PC-9 (cell line): ENCODE results near the gene CASKIN1. TPM values are rescaled to one million over a fixed set of nuclear protein-coding genes. Genes with fewer than 3 reads are reported as not detected.
A peak's percentile ranks its signal among the peaks of the same experiment; 100 is the strongest.

ENCODE experiments used
- BruUV-seq: library from RNA; stranded (reverse); fragments of 400-500 nt; replicated peaks from 2 replicates; lab custom pipeline; 2021; lab: Mats Ljungman, UMichigan
- CTCF ChIA-PET: fragments of 300-600 bp; sonication (Branson Sonifier 250); formaldehyde crosslinking; loops from one replicate; lab custom pipeline; 2022; ENCODE audit warnings: antibody characterized with exemption; lab: Charles Lee
- POLR2A ChIA-PET: fragments of 300-600 bp; sonication (Branson Sonifier 250); formaldehyde crosslinking; loops from one replicate; lab custom pipeline; 2022; ENCODE audit warnings: antibody characterized with exemption; ENCODE audit not compliant: unreplicated experiment; lab: Charles Lee
- DNase-seq, 2 experiments: peaks; one replicate each; pipeline versions ENCODE4 v3.0.0 to v3.0.0-alpha.2; 2015 to 2022; ENCODE audit warnings: mixed read lengths in 1 of 2
- H2AFZ ChIP-seq: fragments of 200-600 bp; sonication (generic); 2 replicates; pipeline ENCODE4 v1.8.1; 2017; ENCODE audit warnings: antibody characterized with exemption
- H3F3A ChIP-seq: fragments of 200-600 bp; sonication (generic); 2 replicates; pipeline ENCODE4 v1.8.1; 2017; ENCODE audit warnings: antibody characterized with exemption, mild to moderate bottlenecking, low read depth; ENCODE audit not compliant: insufficient read depth
- H3K27ac ChIP-seq: fragments of 200-600 bp; sonication (generic); 2 replicates; pipeline ENCODE4 v1.6.1; 2016; ENCODE audit warnings: mixed run types
- H3K27me3 ChIP-seq: fragments of 200-600 bp; sonication (generic); 2 replicates; pipeline ENCODE4 v1.6.1; 2016; ENCODE audit warnings: low read depth, mixed run types; ENCODE audit not compliant: insufficient read depth
- H3K36me3 ChIP-seq: fragments of 200-600 bp; sonication (generic); 2 replicates; pipeline ENCODE4 v1.6.1; 2016; ENCODE audit warnings: low read depth, mixed run types
- H3K4me1 ChIP-seq: fragments of 200-600 bp; sonication (generic); replicated peaks from 2 replicates; pipeline ENCODE4 v1.6.1; 2016; ENCODE audit warnings: mixed run types; ENCODE audit not compliant: insufficient read depth
- H3K4me2 ChIP-seq: fragments of 200-600 bp; sonication (generic); 2 replicates; pipeline ENCODE4 v1.6.1; 2017; ENCODE audit warnings: mixed run types
- H3K4me3 ChIP-seq: fragments of 200-600 bp; sonication (generic); 2 replicates; pipeline ENCODE4 v1.6.1; 2016; ENCODE audit warnings: mixed run types
- H3K79me2 ChIP-seq: fragments of 200-600 bp; sonication (generic); 2 replicates; pipeline ENCODE4 v1.6.1; 2017; ENCODE audit warnings: low read depth, mixed run types
- H3K9me2 ChIP-seq: fragments of 200-600 bp; sonication (generic); 2 replicates; pipeline ENCODE4 v1.8.1; 2017; ENCODE audit warnings: mild to moderate bottlenecking; ENCODE audit not compliant: insufficient read depth
- H3K9me3 ChIP-seq: fragments of 200-600 bp; sonication (generic); 2 replicates; pipeline ENCODE4 v1.8.1; 2016; ENCODE audit warnings: low read depth; ENCODE audit not compliant: insufficient read depth
- H4K20me1 ChIP-seq: fragments of 200-600 bp; sonication (generic); 2 replicates; pipeline ENCODE4 v1.8.1; 2017; ENCODE audit not compliant: insufficient read depth
- EZH2 ChIP-seq: fragments of 200-600 bp; sonication (generic); IDR thresholded peaks from 2 replicates; pipeline ENCODE4 v1.8.0; 2017; ENCODE audit warnings: antibody characterized with exemption, low read depth
- intact Hi-C: fragments of 100-400 bp; cut with micrococcal nuclease; formaldehyde crosslinking; loops from one replicate; pipeline ENCODE4 v1.10.0; 2022; ENCODE audit not compliant: unreplicated experiment
- total RNA-seq: library from RNA; stranded (reverse); gene quantifications from 2 replicates; pipeline ENCODE4 v1.2.3, GENCODE V29; 2021
- TF ChIP-seq, protein P1 (sequence below): fragments of 200-600 bp; sonication (generic); conservative IDR thresholded peaks from 2 replicates; pipeline ENCODE4 v1.6.1; 2017; ENCODE audit warnings: mixed run types, antibody characterized with exemption, mild to moderate bottlenecking, moderate library complexity

CASKIN1 gene
- total RNA-seq, 1 experiment from 2014 or later: 2.1 TPM

- peaks cover 26% of the 10 kb centered on the region for H3K79me2 ChIP-seq
- peak within 1 kb of the TSS; percentile 68 for H3K4me3 ChIP-seq
- H3K9me3 ChIP-seq: no peaks in the 10 kb centered on the region
- no peaks in the 10 kb centered on the region for H3K9me2 ChIP-seq
- no peak for TF ChIP-seq EZH2
- TF ChIP-seq, protein P1, sequence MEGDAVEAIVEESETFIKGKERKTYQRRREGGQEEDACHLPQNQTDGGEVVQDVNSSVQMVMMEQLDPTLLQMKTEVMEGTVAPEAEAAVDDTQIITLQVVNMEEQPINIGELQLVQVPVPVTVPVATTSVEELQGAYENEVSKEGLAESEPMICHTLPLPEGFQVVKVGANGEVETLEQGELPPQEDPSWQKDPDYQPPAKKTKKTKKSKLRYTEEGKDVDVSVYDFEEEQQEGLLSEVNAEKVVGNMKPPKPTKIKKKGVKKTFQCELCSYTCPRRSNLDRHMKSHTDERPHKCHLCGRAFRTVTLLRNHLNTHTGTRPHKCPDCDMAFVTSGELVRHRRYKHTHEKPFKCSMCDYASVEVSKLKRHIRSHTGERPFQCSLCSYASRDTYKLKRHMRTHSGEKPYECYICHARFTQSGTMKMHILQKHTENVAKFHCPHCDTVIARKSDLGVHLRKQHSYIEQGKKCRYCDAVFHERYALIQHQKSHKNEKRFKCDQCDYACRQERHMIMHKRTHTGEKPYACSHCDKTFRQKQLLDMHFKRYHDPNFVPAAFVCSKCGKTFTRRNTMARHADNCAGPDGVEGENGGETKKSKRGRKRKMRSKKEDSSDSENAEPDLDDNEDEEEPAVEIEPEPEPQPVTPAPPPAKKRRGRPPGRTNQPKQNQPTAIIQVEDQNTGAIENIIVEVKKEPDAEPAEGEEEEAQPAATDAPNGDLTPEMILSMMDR: no peak
- peak; percentile 91 to 98 for DNase-seq
- H3K27ac ChIP-seq: peak within 1 kb of the TSS; percentile 37; the same call in 1 of the 2 replicates
- peaks cover 10% of the 10 kb centered on the region for H3K36me3 ChIP-seq
- H3K27me3 ChIP-seq: no peaks in the 10 kb centered on the region
- intact Hi-C loops: loop anchor here (2.0 to 10.0 kb wide), 3 partner anchors 56 to 283 kb away; no protein-coding TSS in a partner anchor
- H4K20me1 ChIP-seq: peaks cover 35% of the 10 kb centered on the region
- no peak within 1 kb of the TSS for H2AFZ ChIP-seq
- H3K4me1 ChIP-seq: peaks cover 34% of the 10 kb centered on the region
- no TSS peak for BruUV-seq
- peaks cover 47% of the 10 kb centered on the region for H3F3A ChIP-seq
- CTCF ChIA-PET: interaction anchor here (0.6 to 0.9 kb wide), 2 partner anchors 103 to 125 kb away, joined by 3 to 4 read pairs; no protein-coding TSS in a partner anchor
- POLR2A ChIA-PET: interaction anchor here (0.5 to 0.8 kb wide), 5 partner anchors 10 to 204 kb away, joined by 3 to 5 read pairs (median 4); partner anchors contain the start of gene RPS2
- H3K4me2 ChIP-seq: peak within 1 kb of the TSS; percentile 82
Observed at GRCh38 chr16:2147981-2148671, 48.3 kb downstream of the CASKIN1 start, which contains the start of gene RAB26. Gene RAB26 (plus strand): TSS chr16:2148625. CDS start chr16:2148784, 159 bp downstream.

DNA sequence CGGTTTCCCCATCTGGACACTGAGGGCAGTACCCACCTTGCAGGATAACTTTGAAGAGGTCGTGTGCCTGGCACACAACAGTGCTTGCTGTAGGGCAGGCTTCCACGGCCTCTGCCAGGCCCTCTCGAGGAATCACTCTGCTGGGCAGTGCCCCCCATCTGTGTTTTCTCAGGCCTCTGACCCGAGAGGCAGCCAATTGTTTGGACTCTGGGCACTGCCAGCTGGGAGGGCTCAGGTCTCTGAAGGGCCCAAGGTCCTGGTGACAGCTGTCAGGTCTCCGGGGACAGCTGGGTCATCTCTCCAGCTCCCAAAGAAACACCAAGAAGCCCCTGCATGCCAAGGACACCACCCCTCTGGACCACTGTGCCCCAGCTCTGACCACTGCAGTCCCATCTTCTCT lies 49.0 kb downstream of the CASKIN1 start:
- intact Hi-C loops: loop anchor here (5.0 to 10.0 kb wide), 2 partner anchors 55 to 283 kb away; no protein-coding TSS in a partner anchor
- Histone ChIP-seq H3K79me2 (peaks cover 19% of the 10 kb centered on the region), H3K27me3 (no peaks in the 10 kb centered on the region), H3K9me3 (no peaks in the 10 kb centered on the region), H3F3A (peaks cover 39% of the 10 kb centered on the region), H3K4me1 (peaks cover 31% of the 10 kb centered on the region), H3K4me3 (no peak overlapping the region), H3K36me3 (peaks cover 4% of the 10 kb centered on the region; the same call in 1 of the 2 replicates), H2AFZ (no peak overlapping the region), H3K4me2 (peak overlapping the region; percentile 77), H4K20me1 (peaks cover 28% of the 10 kb centered on the region), H3K9me2 (no peaks in the 10 kb centered on the region), H3K27ac (no peak overlapping the region)
- BruUV-seq: no TSS peak
- no peak for TF ChIP-seq EZH2
- TF ChIP-seq, protein P1: no peak
- CTCF ChIA-PET: interaction anchor here (0.5 to 0.9 kb wide), 3 partner anchors 102 to 152 kb away, joined by 3 to 5 read pairs (median 4); no protein-coding TSS in a partner anchor
- POLR2A ChIA-PET: interaction anchor here (0.5 to 0.8 kb wide), 3 partner anchors 9 to 183 kb away, joined by 3 to 5 read pairs (median 4); partner anchors contain the start of gene RPS2
- DNase-seq: no peak

DNA sequence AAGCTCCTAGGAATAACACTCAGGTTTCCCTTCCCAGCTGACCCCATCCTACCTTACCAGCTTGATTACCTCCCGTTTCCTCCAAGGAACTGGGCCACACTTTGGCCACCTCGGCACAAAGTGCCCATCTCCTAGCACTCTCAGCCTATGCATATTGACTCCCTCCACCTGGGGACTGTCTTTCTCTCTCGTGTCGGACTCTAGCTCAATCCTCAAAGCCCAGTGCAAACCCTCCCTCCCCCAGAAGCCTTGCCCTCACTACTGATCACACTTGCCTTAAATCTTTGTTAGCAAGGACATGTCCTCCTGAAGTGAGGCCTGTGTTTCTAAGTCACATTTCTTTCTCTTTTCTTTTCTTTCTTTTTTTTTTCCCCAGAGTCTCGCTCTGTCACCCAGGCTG lies 50.6 kb downstream of the CASKIN1 start:
- TF ChIP-seq EZH2: no peak
- TF ChIP-seq, protein P1: no peak
- Histone ChIP-seq H3K4me2 (no peak overlapping the region), H2AFZ (no peak overlapping the region), H3K36me3 (no peaks in the 10 kb centered on the region), H4K20me1 (peaks cover 12% of the 10 kb centered on the region), H3F3A (peaks cover 33% of the 10 kb centered on the region), H3K9me2 (no peaks in the 10 kb centered on the region), H3K27ac (no peak overlapping the region), H3K79me2 (peaks cover 4% of the 10 kb centered on the region; the same call in 1 of the 2 replicates), H3K27me3 (no peaks in the 10 kb centered on the region), H3K4me3 (no peak overlapping the region), H3K9me3 (no peaks in the 10 kb centered on the region), H3K4me1 (peaks cover 15% of the 10 kb centered on the region)
- intact Hi-C loops: loop anchor here (5.0 to 10.0 kb wide), 2 partner anchors 54 to 281 kb away; no protein-coding TSS in a partner anchor
- DNase-seq: no peak
- CTCF ChIA-PET: interaction anchor here (0.6 to 1.6 kb wide), 5 partner anchors 10 to 191 kb away, joined by 3 to 4 read pairs (median 3); partner anchors contain the start of gene PKD1
- POLR2A ChIA-PET: interaction anchor here (1.0 kb wide), 1 partner anchor 537 kb away, joined by 4 read pairs; the partner anchor contains the start of gene KCTD5
- BruUV-seq: no TSS peak
